HG03064 (cell line): Measurements from ENCODE around the gene OSCP1.

ENCODE experiments used
- ATAC-seq: cut with Tn5 transposase; IDR thresholded peaks from one replicate; pipeline ENCODE4 v1.9.1; 2021; ENCODE audit warnings: low read depth; ENCODE audit not compliant: unreplicated experiment

OSCP1 gene

GRCh38 chr1:36450919-36451305 lies 661 bp upstream of the OSCP1 start:
- no peak for ATAC-seq

- no peak for ATAC-seq
These were observed 1.7 kb downstream of the OSCP1 start for GRCh38 chr1:36448530-36449056.

- no peak for ATAC-seq
These were observed 2.8 kb downstream of the OSCP1 start for GRCh38 chr1:36447450-36447849.

GRCh38 chr1:36446746-36447145 lies 3.5 kb downstream of the OSCP1 start:
- ATAC-seq = no peak

- no peak for ATAC-seq
These were observed 4.0 kb downstream of the OSCP1 start for GRCh38 chr1:36446271-36446670.

GRCh38 chr1:36443297-36443696 lies 7.0 kb downstream of the OSCP1 start:
- ATAC-seq = no peak

GRCh38 chr1:36442337-36442736 lies 7.9 kb downstream of the OSCP1 start:
- no peak for ATAC-seq

- no peak for ATAC-seq
These were observed 9.6 kb downstream of the OSCP1 start for GRCh38 chr1:36440646-36441045.

- ATAC-seq = no peak
These were observed 10.2 kb downstream of the OSCP1 start for GRCh38 chr1:36440044-36440443.

- no peak for ATAC-seq
These were observed 11.5 kb downstream of the OSCP1 start for GRCh38 chr1:36438715-36439114.

- ATAC-seq = no peak
These were observed 13.4 kb downstream of the OSCP1 start for GRCh38 chr1:36436821-36437220.

- ATAC-seq = no peak
These were observed 17.1 kb downstream of the OSCP1 start for GRCh38 chr1:36433102-36433501.

- ATAC-seq = no peak
These were observed 17.6 kb downstream of the OSCP1 start for GRCh38 chr1:36432616-36433015.

GRCh38 chr1:36425791-36426190 lies 24.5 kb downstream of the OSCP1 start:
- ATAC-seq = no peak

GRCh38 chr1:36421649-36422048 lies 28.6 kb downstream of the OSCP1 start:
- ATAC-seq = no peak

- ATAC-seq = no peak
These were observed 29.4 kb downstream of the OSCP1 start for GRCh38 chr1:36420836-36421317.

GRCh38 chr1:36420409-36420808 lies 29.8 kb downstream of the OSCP1 start:
- ATAC-seq = no peak

GRCh38 chr1:36419569-36419968 lies 30.7 kb downstream of the OSCP1 start:
- ATAC-seq = no peak

- no peak for ATAC-seq
These were observed 31.1 kb downstream of the OSCP1 start for GRCh38 chr1:36419140-36419539.

- no peak for ATAC-seq
These were observed 32.3 kb downstream of the OSCP1 start for GRCh38 chr1:36417931-36418330.

GRCh38 chr1:36415661-36416326 lies 34.5 kb downstream of the OSCP1 start:
- no peak for ATAC-seq

GRCh38 chr1:36414384-36414783 lies 35.9 kb downstream of the OSCP1 start:
- ATAC-seq = no peak
